Caco-2 (cell line): Measurements from ENCODE around the gene LUC7L3. TPM values are rescaled to one million over a fixed set of nuclear protein-coding genes. Genes with fewer than 3 reads are reported as not detected.

Experiments used
- BruUV-seq: library from RNA; stranded (reverse); fragments of 400-500 nt; replicated peaks from 2 replicates; lab custom pipeline; 2021; lab: Mats Ljungman, UMichigan
- CTCF ChIA-PET: fragments of 300-600 bp; sonication (Branson Sonifier 250); formaldehyde crosslinking; loops from one replicate; lab custom pipeline; 2022; ENCODE audit warnings: antibody characterized with exemption; lab: Charles Lee
- POLR2A ChIA-PET: fragments of 300-600 bp; sonication (Branson Sonifier 250); formaldehyde crosslinking; loops from one replicate; lab custom pipeline; 2022; ENCODE audit warnings: antibody characterized with exemption; lab: Charles Lee
- DNase-seq, 2 experiments: peaks; one replicate each; pipeline versions ENCODE4 v3.0.0 to v3.0.0-alpha.2; 2020 to 2022
- H3K27me3 ChIP-seq: replicated peaks from 2 replicates; pipeline ENCODE4 v1.6.0; 2011; ENCODE audit warnings: low read length; ENCODE audit not compliant: control insufficient read depth, insufficient read depth
- H3K36me3 ChIP-seq: 2 replicates; pipeline ENCODE4 v1.5.1; 2011; ENCODE audit warnings: low read length; ENCODE audit not compliant: control insufficient read depth, insufficient read depth
- H3K4me1 ChIP-seq: fragments of 250-450 bp; sonication (Bioruptor Pico); 2 replicates; pipeline ENCODE4 v1.5.1; 2020; ENCODE audit warnings: mild to moderate bottlenecking
- H3K4me3 ChIP-seq: 2 replicates; pipeline ENCODE4 v1.5.1; 2011; ENCODE audit warnings: low read depth, mild to moderate bottlenecking, control low read depth, low read length
- H3K9me3 ChIP-seq: fragments of 250-450 bp; sonication (Bioruptor Pico); 2 replicates; pipeline ENCODE4 v1.5.1; 2020; ENCODE audit warnings: mild to moderate bottlenecking, moderate library complexity
- H3K27ac Mint-ChIP-seq: one replicate; pipeline ENCODE4 v1.8.0; 2022; ENCODE audit warnings: mixed read lengths; ENCODE audit not compliant: unreplicated experiment
- H3K27me3 Mint-ChIP-seq: one replicate; pipeline ENCODE4 v1.8.0; 2022; ENCODE audit warnings: mixed read lengths; ENCODE audit not compliant: insufficient read depth, unreplicated experiment
- H3K36me3 Mint-ChIP-seq: one replicate; pipeline ENCODE4 v1.8.0; 2022; ENCODE audit warnings: mild to moderate bottlenecking, mixed read lengths; ENCODE audit not compliant: insufficient read depth, unreplicated experiment
- H3K4me1 Mint-ChIP-seq: one replicate; pipeline ENCODE4 v1.8.0; 2022; ENCODE audit warnings: low read depth, mixed read lengths; ENCODE audit not compliant: unreplicated experiment
- H3K4me3 Mint-ChIP-seq: one replicate; pipeline ENCODE4 v1.8.0; 2022; ENCODE audit warnings: mild to moderate bottlenecking, moderate library complexity, mixed read lengths; ENCODE audit not compliant: unreplicated experiment
- H3K9me3 Mint-ChIP-seq: one replicate; pipeline ENCODE4 v1.8.0; 2022; ENCODE audit warnings: mixed read lengths; ENCODE audit not compliant: unreplicated experiment
- CTCF ChIP-seq, 2 experiments: fragments of 200-600 bp in 1 of 2; IDR thresholded peaks; 1 replicate in 1 of 2; 2 replicates in 1 of 2; pipeline versions ENCODE4 v1.5.1 to v1.8.0; 2011 to 2022; ENCODE audit warnings: antibody characterized with exemption in 1 of 2, control low read depth in 1 of 2, inconsistent platforms in 1 of 2, low read depth in 1 of 2, low read length in 1 of 2, mild to moderate bottlenecking in 1 of 2, moderate library complexity in 1 of 2; ENCODE audit not compliant: insufficient read depth in 1 of 2, severe bottlenecking in 1 of 2, unreplicated experiment in 1 of 2
- intact Hi-C: fragments of 100-400 bp; cut with micrococcal nuclease; formaldehyde crosslinking; loops from one replicate; pipeline ENCODE4 v1.10.0; 2022; ENCODE audit not compliant: unreplicated experiment
- total RNA-seq: library from RNA; stranded (reverse); gene quantifications from 2 replicates; pipeline ENCODE4 v1.2.3, GENCODE V29; 2022

The LUC7L3 gene
- total RNA-seq, 1 experiment from 2014 or later: 287 TPM

DNA sequence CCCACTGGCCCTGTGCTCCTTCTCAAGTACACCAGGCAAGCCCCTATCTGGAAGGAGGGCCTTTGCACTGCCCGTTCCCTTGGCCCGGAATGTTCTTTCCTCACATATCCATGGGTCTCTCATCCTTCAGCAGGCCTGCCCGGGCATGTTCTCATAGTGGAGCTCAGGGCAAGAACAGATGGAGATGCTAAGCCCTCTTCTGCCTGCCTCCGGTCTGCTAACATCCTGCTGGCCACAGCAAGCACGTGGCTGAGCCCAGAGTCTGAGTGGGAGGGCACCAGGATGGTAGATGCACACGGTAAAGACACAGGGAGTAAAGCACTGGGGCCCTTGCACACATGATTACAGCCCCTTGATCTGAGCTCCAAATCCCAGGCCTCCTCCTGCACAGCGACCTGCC is 67.7 kb downstream of the LUC7L3 start:
- Histone ChIP-seq H3K36me3 (no peaks in the 10 kb centered on the region), H3K4me1 (no peaks in the 10 kb centered on the region), H3K9me3 (no peaks in the 10 kb centered on the region), H3K4me3 (no peak overlapping the region), H3K27me3 (no peaks in the 10 kb centered on the region)
- H3K4me1 Mint-ChIP-seq: peaks cover 18% of the 10 kb centered on the region
- DNase-seq: no peak
- no peak for TF ChIP-seq CTCF (IDR thresholded peaks at IDR 0.05; ENCODE audit: insufficient read depth in 1 of 2, low read depth in 1 of 2, low read length in 1 of 2, severe bottlenecking in 1 of 2, unreplicated experiment in 1 of 2)
- ChIA-PET CTCF (interaction anchor here (1.0 to 6.9 kb wide), 2 partner anchors 15 to 57 kb away, joined by 3 to 247 read pairs; no protein-coding TSS in a partner anchor), POLR2A (no interaction called here)
- H3K27me3 Mint-ChIP-seq: no peaks in the 10 kb centered on the region
- H3K36me3 Mint-ChIP-seq: peaks cover 6% of the 10 kb centered on the region
- no peaks in the 10 kb centered on the region for H3K9me3 Mint-ChIP-seq
- BruUV-seq: no TSS peak
- no peak overlapping the region for H3K4me3 Mint-ChIP-seq
- no peak overlapping the region for H3K27ac Mint-ChIP-seq
- intact Hi-C loops: loop anchor here (10.0 kb wide), 1 partner anchor 242 kb away; the partner anchor contains the start of gene SPATA20

- peaks cover 7% of the 10 kb centered on the region for H3K4me1 Mint-ChIP-seq
- DNase-seq: no peak
- no peak overlapping the region for H3K4me3 Mint-ChIP-seq
- POLR2A ChIA-PET: no interaction called here
- peak overlapping the region; percentile 1 for H3K27ac Mint-ChIP-seq
- H3K4me1 ChIP-seq: no peaks in the 10 kb centered on the region
- H3K27me3 Mint-ChIP-seq: no peaks in the 10 kb centered on the region
- BruUV-seq: no TSS peak
- no peak for TF ChIP-seq CTCF (IDR thresholded peaks at IDR 0.05; ENCODE audit: insufficient read depth in 1 of 2, low read depth in 1 of 2, low read length in 1 of 2, severe bottlenecking in 1 of 2, unreplicated experiment in 1 of 2)
- H3K36me3 ChIP-seq: no peaks in the 10 kb centered on the region
- H3K4me3 ChIP-seq: no peak overlapping the region
- H3K27me3 ChIP-seq: no peaks in the 10 kb centered on the region
- no peaks in the 10 kb centered on the region for H3K9me3 Mint-ChIP-seq
- H3K9me3 ChIP-seq: no peaks in the 10 kb centered on the region
- CTCF ChIA-PET: interaction anchor here (0.6 to 1.0 kb wide), 3 partner anchors 8 to 51 kb away, joined by 3 to 4 read pairs (median 4); no protein-coding TSS in a partner anchor
- intact Hi-C loops: loop anchor here (10.0 kb wide), 1 partner anchor 56 kb away; no protein-coding TSS in a partner anchor
- H3K36me3 Mint-ChIP-seq: no peaks in the 10 kb centered on the region
These were observed 71.2 kb downstream of the LUC7L3 start for GRCh38 chr17:50790618-50791017.

DNA sequence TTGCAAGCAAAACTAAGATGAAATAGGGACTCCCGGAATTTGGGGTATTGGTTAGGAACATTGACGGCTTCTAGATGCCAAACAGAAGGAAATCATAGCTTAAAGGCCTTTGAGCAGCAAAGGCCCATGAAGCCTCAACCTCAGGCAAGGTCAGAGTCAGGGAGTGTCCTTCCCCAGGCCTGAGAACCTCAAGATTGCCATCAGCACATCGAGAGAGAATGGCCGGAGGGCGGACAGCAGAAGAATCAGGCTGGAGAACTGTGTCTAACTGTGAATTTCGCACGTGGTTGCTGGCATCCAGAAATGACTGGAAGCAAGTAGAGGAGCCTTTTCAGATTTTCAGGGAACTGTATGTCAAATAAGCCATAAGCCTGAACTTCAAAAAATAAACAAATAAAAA is 72.7 kb downstream of the LUC7L3 start:
- intact Hi-C loops: loop anchor here (10.0 kb wide), 1 partner anchor 57 kb away; no protein-coding TSS in a partner anchor
- no peaks in the 10 kb centered on the region for H3K36me3 ChIP-seq
- H3K4me1 Mint-ChIP-seq: peaks cover 7% of the 10 kb centered on the region
- no peak for TF ChIP-seq CTCF (IDR thresholded peaks at IDR 0.05; ENCODE audit: insufficient read depth in 1 of 2, low read depth in 1 of 2, low read length in 1 of 2, severe bottlenecking in 1 of 2, unreplicated experiment in 1 of 2)
- H3K36me3 Mint-ChIP-seq: no peaks in the 10 kb centered on the region
- no peaks in the 10 kb centered on the region for H3K9me3 Mint-ChIP-seq
- H3K27ac Mint-ChIP-seq: no peak overlapping the region
- H3K4me3 ChIP-seq: no peak overlapping the region
- H3K27me3 Mint-ChIP-seq: no peaks in the 10 kb centered on the region
- ChIA-PET CTCF (interaction anchor here (0.6 to 0.9 kb wide), 4 partner anchors 9 to 272 kb away, joined by 3 to 4 read pairs (median 3); no protein-coding TSS in a partner anchor), POLR2A (no interaction called here)
- H3K4me3 Mint-ChIP-seq: no peak overlapping the region
- no TSS peak for BruUV-seq
- no peaks in the 10 kb centered on the region for H3K9me3 ChIP-seq
- no peak for DNase-seq
- H3K4me1 ChIP-seq: no peaks in the 10 kb centered on the region
- H3K27me3 ChIP-seq: no peaks in the 10 kb centered on the region
